Measurements from ENCODE around the gene CPPED1.
"Not testable (repeated sequence)": the region's sequence is repeated elsewhere in the genome, so short reads cannot be mapped to it uniquely, and the experiment has no call there.

CPPED1 gene

GRCh38 chr16:12766208-12766607, 37.5 kb downstream of the CPPED1 start:
- DNase-seq (ENCODE audit: low read depth) = not testable (repeated sequence)

- no peak for DNase-seq (ENCODE audit: low read depth)
These were observed 38.7 kb downstream of the CPPED1 start for GRCh38 chr16:12764813-12765488.

- DNase-seq (ENCODE audit: low read depth) = no peak
These were observed 40.2 kb downstream of the CPPED1 start for GRCh38 chr16:12763517-12763916.

- DNase-seq (ENCODE audit: low read depth) = no peak
These were observed 42.7 kb downstream of the CPPED1 start for GRCh38 chr16:12760819-12761611.

GRCh38 chr16:12758670-12759558, 44.8 kb downstream of the CPPED1 start:
- DNase-seq (ENCODE audit: low read depth) = no peak

GRCh38 chr16:12758031-12758669, 45.5 kb downstream of the CPPED1 start:
- DNase-seq (ENCODE audit: low read depth) = no peak

- DNase-seq (ENCODE audit: low read depth) = no peak
These were observed 46.1 kb downstream of the CPPED1 start for GRCh38 chr16:12757546-12757945.

GRCh38 chr16:12754824-12755543, 48.7 kb downstream of the CPPED1 start:
- no peak for DNase-seq (ENCODE audit: low read depth)

GRCh38 chr16:12753203-12754023, 50.3 kb downstream of the CPPED1 start:
- DNase-seq (ENCODE audit: low read depth) = no peak

GRCh38 chr16:12752159-12752558, 51.5 kb downstream of the CPPED1 start:
- DNase-seq (ENCODE audit: low read depth) = no peak

- DNase-seq (ENCODE audit: low read depth) = no peak
These were observed 53.2 kb downstream of the CPPED1 start for GRCh38 chr16:12750554-12750918.

- no peak for DNase-seq (ENCODE audit: low read depth)
These were observed 54.6 kb downstream of the CPPED1 start for GRCh38 chr16:12749076-12749475.

- DNase-seq (ENCODE audit: low read depth) = no peak
These were observed 55.9 kb downstream of the CPPED1 start for GRCh38 chr16:12747827-12748226.

GRCh38 chr16:12747261-12747660, 56.4 kb downstream of the CPPED1 start:
- no peak for DNase-seq (ENCODE audit: low read depth)

GRCh38 chr16:12744860-12745259, 58.8 kb downstream of the CPPED1 start:
- no peak for DNase-seq (ENCODE audit: low read depth)

- no peak for DNase-seq (ENCODE audit: low read depth)
These were observed 60.9 kb downstream of the CPPED1 start for GRCh38 chr16:12742741-12743140.

- no peak for DNase-seq (ENCODE audit: low read depth)
These were observed 62.6 kb downstream of the CPPED1 start for GRCh38 chr16:12740986-12741610.

GRCh38 chr16:12739738-12740137, 63.9 kb downstream of the CPPED1 start:
- DNase-seq (ENCODE audit: low read depth) = no peak

GRCh38 chr16:12737563-12737962, 66.1 kb downstream of the CPPED1 start:
- no peak for DNase-seq (ENCODE audit: low read depth)

- DNase-seq (ENCODE audit: low read depth) = no peak
These were observed 67.9 kb downstream of the CPPED1 start for GRCh38 chr16:12735805-12736204.

Data from activated T-cell treated with anti-CD3 and anti-CD28 coated beads for 1 hour (primary cell).